ENCODE measurements around the gene SLC16A7.

DNA sequence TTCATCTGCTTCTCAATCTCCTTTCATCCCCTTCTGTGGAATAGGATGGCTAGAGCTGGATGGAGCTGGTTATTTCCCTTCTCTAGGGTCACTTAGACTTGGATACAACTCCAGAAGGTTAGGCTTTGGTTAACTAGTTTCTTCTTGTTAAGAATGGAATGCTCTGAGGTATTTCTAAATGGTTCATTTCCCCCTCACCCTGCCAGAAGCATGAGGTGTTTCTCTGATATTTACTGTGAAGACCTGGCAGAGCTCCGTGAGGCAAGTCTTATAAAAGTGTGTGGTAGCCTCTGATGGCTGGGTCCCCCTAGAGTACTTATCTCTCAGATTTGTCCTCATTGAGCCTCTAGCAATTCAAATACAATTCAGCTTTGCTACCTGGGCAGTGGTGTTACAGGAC, 207.9 kb downstream of the SLC16A7 start:
- TF ChIP-seq POLR2A (IDR thresholded peaks at IDR 0.05): no peak
- TF ChIP-seq, protein P1, sequence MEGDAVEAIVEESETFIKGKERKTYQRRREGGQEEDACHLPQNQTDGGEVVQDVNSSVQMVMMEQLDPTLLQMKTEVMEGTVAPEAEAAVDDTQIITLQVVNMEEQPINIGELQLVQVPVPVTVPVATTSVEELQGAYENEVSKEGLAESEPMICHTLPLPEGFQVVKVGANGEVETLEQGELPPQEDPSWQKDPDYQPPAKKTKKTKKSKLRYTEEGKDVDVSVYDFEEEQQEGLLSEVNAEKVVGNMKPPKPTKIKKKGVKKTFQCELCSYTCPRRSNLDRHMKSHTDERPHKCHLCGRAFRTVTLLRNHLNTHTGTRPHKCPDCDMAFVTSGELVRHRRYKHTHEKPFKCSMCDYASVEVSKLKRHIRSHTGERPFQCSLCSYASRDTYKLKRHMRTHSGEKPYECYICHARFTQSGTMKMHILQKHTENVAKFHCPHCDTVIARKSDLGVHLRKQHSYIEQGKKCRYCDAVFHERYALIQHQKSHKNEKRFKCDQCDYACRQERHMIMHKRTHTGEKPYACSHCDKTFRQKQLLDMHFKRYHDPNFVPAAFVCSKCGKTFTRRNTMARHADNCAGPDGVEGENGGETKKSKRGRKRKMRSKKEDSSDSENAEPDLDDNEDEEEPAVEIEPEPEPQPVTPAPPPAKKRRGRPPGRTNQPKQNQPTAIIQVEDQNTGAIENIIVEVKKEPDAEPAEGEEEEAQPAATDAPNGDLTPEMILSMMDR (IDR thresholded peaks at IDR 0.05): no peak

Measured in ovary (tissue), 3 donors.